ENCODE measurements around the gene EXOSC6. TPM values are rescaled to one million over a fixed set of nuclear protein-coding genes. Genes with fewer than 3 reads are reported as not detected.
"Not testable (repeated sequence)": the region's sequence is repeated elsewhere in the genome, so short reads cannot be mapped to it uniquely, and the experiment has no call there.

Gene EXOSC6
- total RNA-seq, 4 donors from 2014 or later, result 11.9 to 28.4 (median 21.9) TPM

- DNase-seq; in situ Hi-C loops (cut with MboI; ENCODE audit: low pct_ligation_motif_present in 1 of 4, low pct_unique_long_range_greater_than_20kb in 1 of 4, low sequenced_read_pairs in 3 of 4); H3K27me3 ChIP-seq; intact Hi-C loops (cut with DNase I; ENCODE audit: low total_unique reads); H3K9me3 ChIP-seq; H3K4me3 ChIP-seq; H3K4me1 ChIP-seq; H3K27ac ChIP-seq: not testable (repeated sequence)
- peaks cover 0 to 11% (median 3%) of the 10 kb centered on the region in 4 donors for H3K36me3 ChIP-seq
Observed at GRCh38 chr16:70226024-70226423, 25.7 kb downstream of the EXOSC6 start.

- H3K9me3 ChIP-seq; H3K27me3 ChIP-seq; intact Hi-C loops (cut with DNase I; ENCODE audit: low total_unique reads); in situ Hi-C loops (cut with MboI; ENCODE audit: low pct_ligation_motif_present in 1 of 4, low pct_unique_long_range_greater_than_20kb in 1 of 4, low sequenced_read_pairs in 3 of 4); H3K27ac ChIP-seq; H3K4me3 ChIP-seq; H3K4me1 ChIP-seq; DNase-seq: not testable (repeated sequence)
- H3K36me3 ChIP-seq, result peaks cover 0 to 11% (median 3%) of the 10 kb centered on the region in 4 donors
- WGBS, 2 donors (ENCODE audit: low coverage in 1 of 2), result 94 to 100% methylated on average over 2 to 4 of the region's 4 CpGs
Observed at GRCh38 chr16:70225430-70225829, 26.3 kb downstream of the EXOSC6 start.

GRCh38 chr16:70224645-70225044 lies 27.1 kb downstream of the EXOSC6 start:
- H3K9me3 ChIP-seq; intact Hi-C loops (cut with DNase I; ENCODE audit: low total_unique reads); H3K4me3 ChIP-seq; H3K27me3 ChIP-seq; H3K4me1 ChIP-seq; H3K27ac ChIP-seq; in situ Hi-C loops (cut with MboI; ENCODE audit: low pct_ligation_motif_present in 1 of 4, low pct_unique_long_range_greater_than_20kb in 1 of 4, low sequenced_read_pairs in 3 of 4); DNase-seq: not testable (repeated sequence)
- H3K36me3 ChIP-seq, result peaks cover 0 to 11% (median 4%) of the 10 kb centered on the region in 4 donors
- 97% methylated on average over 18 of the region's 24 CpGs; no CpG with 5 or more reads in 1 of the 2 donors for WGBS, 2 donors (ENCODE audit: low coverage in 1 of 2)

GRCh38 chr16:70223971-70224513 lies 27.7 kb downstream of the EXOSC6 start:
- H3K27me3 ChIP-seq; intact Hi-C loops (cut with DNase I; ENCODE audit: low total_unique reads); H3K9me3 ChIP-seq; H3K4me3 ChIP-seq; H3K4me1 ChIP-seq; in situ Hi-C loops (cut with MboI; ENCODE audit: low pct_ligation_motif_present in 1 of 4, low pct_unique_long_range_greater_than_20kb in 1 of 4, low sequenced_read_pairs in 3 of 4); DNase-seq; H3K27ac ChIP-seq: not testable (repeated sequence)
- 67% methylated on average over 1 of the region's 3 CpGs; no CpG with 5 or more reads in 1 of the 2 donors for WGBS, 2 donors (ENCODE audit: low coverage in 1 of 2)
- H3K36me3 ChIP-seq, result peaks cover 0 to 11% (median 5%) of the 10 kb centered on the region in 4 donors

GRCh38 chr16:70223216-70223615 lies 28.5 kb downstream of the EXOSC6 start:
- H3K27ac ChIP-seq; intact Hi-C loops (cut with DNase I; ENCODE audit: low total_unique reads); H3K4me1 ChIP-seq; DNase-seq; H3K27me3 ChIP-seq; in situ Hi-C loops (cut with MboI; ENCODE audit: low pct_ligation_motif_present in 1 of 4, low pct_unique_long_range_greater_than_20kb in 1 of 4, low sequenced_read_pairs in 3 of 4); H3K4me3 ChIP-seq; H3K9me3 ChIP-seq: not testable (repeated sequence)
- H3K36me3 ChIP-seq, result peaks cover 0 to 11% (median 5%) of the 10 kb centered on the region in 4 donors
- 50% methylated on average over 1 of the region's 2 CpGs; no CpG with 5 or more reads in 1 of the 2 donors for WGBS, 2 donors (ENCODE audit: low coverage in 1 of 2)

GRCh38 chr16:70222574-70222973 lies 29.2 kb downstream of the EXOSC6 start:
- H3K4me3 ChIP-seq; H3K27ac ChIP-seq; H3K9me3 ChIP-seq; DNase-seq; intact Hi-C loops (cut with DNase I; ENCODE audit: low total_unique reads); H3K4me1 ChIP-seq; H3K27me3 ChIP-seq; in situ Hi-C loops (cut with MboI; ENCODE audit: low pct_ligation_motif_present in 1 of 4, low pct_unique_long_range_greater_than_20kb in 1 of 4, low sequenced_read_pairs in 3 of 4): not testable (repeated sequence)
- peaks cover 0 to 11% (median 5%) of the 10 kb centered on the region in 4 donors for H3K36me3 ChIP-seq
- WGBS, 2 donors (ENCODE audit: low coverage in 1 of 2), result 59 to 67% methylated on average over 1 to 2 of the region's 2 CpGs

- H3K27me3 ChIP-seq; in situ Hi-C loops (cut with MboI; ENCODE audit: low pct_ligation_motif_present in 1 of 4, low pct_unique_long_range_greater_than_20kb in 1 of 4, low sequenced_read_pairs in 3 of 4); intact Hi-C loops (cut with DNase I; ENCODE audit: low total_unique reads); H3K9me3 ChIP-seq; H3K27ac ChIP-seq; H3K36me3 ChIP-seq; H3K4me1 ChIP-seq; H3K4me3 ChIP-seq; DNase-seq: not testable (repeated sequence)
- WGBS, 2 donors (ENCODE audit: low coverage in 1 of 2), result 73% methylated on average over 2 of the region's 2 CpGs; no CpG with 5 or more reads in 1 of the 2 donors
Observed at GRCh38 chr16:70218586-70218985, 33.2 kb downstream of the EXOSC6 start.

- H3K9me3 ChIP-seq; H3K4me1 ChIP-seq; intact Hi-C loops (cut with DNase I; ENCODE audit: low total_unique reads); H3K36me3 ChIP-seq; DNase-seq; H3K27me3 ChIP-seq; H3K27ac ChIP-seq; in situ Hi-C loops (cut with MboI; ENCODE audit: low pct_ligation_motif_present in 1 of 4, low pct_unique_long_range_greater_than_20kb in 1 of 4, low sequenced_read_pairs in 3 of 4); H3K4me3 ChIP-seq: not testable (repeated sequence)
- WGBS, 2 donors (ENCODE audit: low coverage in 1 of 2), result 88 to 98% methylated on average over 1 to 5 of the region's 6 CpGs
Observed at GRCh38 chr16:70206382-70206781, 45.4 kb downstream of the EXOSC6 start.

GRCh38 chr16:70204668-70205405 lies 46.9 kb downstream of the EXOSC6 start:
- in situ Hi-C loops (cut with MboI; ENCODE audit: low pct_ligation_motif_present in 1 of 4, low pct_unique_long_range_greater_than_20kb in 1 of 4, low sequenced_read_pairs in 3 of 4); H3K9me3 ChIP-seq; H3K27ac ChIP-seq; H3K27me3 ChIP-seq; H3K36me3 ChIP-seq; DNase-seq; intact Hi-C loops (cut with DNase I; ENCODE audit: low total_unique reads); H3K4me3 ChIP-seq; H3K4me1 ChIP-seq: not testable (repeated sequence)
- 100% methylated on average over 1 of the region's 46 CpGs; no CpG with 5 or more reads in 1 of the 2 donors for WGBS, 2 donors (ENCODE audit: low coverage in 1 of 2)

- DNase-seq; H3K27ac ChIP-seq; H3K4me1 ChIP-seq; H3K27me3 ChIP-seq; intact Hi-C loops (cut with DNase I; ENCODE audit: low total_unique reads); H3K9me3 ChIP-seq; H3K4me3 ChIP-seq; H3K36me3 ChIP-seq; in situ Hi-C loops (cut with MboI; ENCODE audit: low pct_ligation_motif_present in 1 of 4, low pct_unique_long_range_greater_than_20kb in 1 of 4, low sequenced_read_pairs in 3 of 4): not testable (repeated sequence)
- 94% methylated on average over 20 of the region's 29 CpGs; no CpG with 5 or more reads in 1 of the 2 donors for WGBS, 2 donors (ENCODE audit: low coverage in 1 of 2)
Observed at GRCh38 chr16:70204010-70204409, 47.7 kb downstream of the EXOSC6 start.

- WGBS, 2 donors (ENCODE audit: low coverage in 1 of 2), result 73 to 100% methylated on average over 1 to 6 of the region's 7 CpGs
- intact Hi-C loops (cut with DNase I; ENCODE audit: low total_unique reads), result not testable (repeated sequence)
Observed at GRCh38 chr16:70203508-70203907, 48.2 kb downstream of the EXOSC6 start.

More at GRCh38 chr16:70203508-70203907, 48.2 kb downstream of the EXOSC6 start:
- H3K9me3 ChIP-seq; in situ Hi-C loops (cut with MboI; ENCODE audit: low pct_ligation_motif_present in 1 of 4, low pct_unique_long_range_greater_than_20kb in 1 of 4, low sequenced_read_pairs in 3 of 4); DNase-seq; H3K36me3 ChIP-seq; H3K27me3 ChIP-seq; H3K27ac ChIP-seq; H3K4me1 ChIP-seq; H3K4me3 ChIP-seq: not testable (repeated sequence)

Data from transverse colon (tissue), 4 donors.